ENCODE measurements around the gene ZNF544.

The ZNF544 gene

GRCh38 chr19:58183817-58184215 is 44.9 kb upstream of the ZNF544 start (continued):
- TF ChIP-seq ZNF692 (tag by site-specific recombination; IDR thresholded peaks at IDR 0.05) (no peak), ZSCAN23 (tag by site-specific recombination; IDR thresholded peaks at IDR 0.05) (no peak)

GRCh38 chr19:58196901-58197616 is 31.7 kb upstream of the ZNF544 start:
- Histone ChIP-seq H3K36me3 (ENCODE audit: control insufficient read depth in 2 of 2, insufficient read depth in 1 of 2, low read length in 2 of 2) (peaks cover 20 to 93% of the 10 kb centered on the region in 2 experiments; a peak in 2 of 3 replicates), H3K9me3 (ENCODE audit: control insufficient read depth, insufficient read depth, low read depth, low read length) (peaks cover 1% of the 10 kb centered on the region), H3K27ac (ENCODE audit: extremely low read depth, low read depth, low read length) (no peak overlapping the region), H3K4me1 (ENCODE audit: control insufficient read depth, insufficient read depth, low read length) (no peaks in the 10 kb centered on the region), H3K4me3 (ENCODE audit: low read depth, low read length) (no peak overlapping the region)
- TF ChIP-seq ZNF518A (tag by site-specific recombination; conservative IDR thresholded peaks at IDR 0.05; ENCODE audit: low read depth): peak; percentile 68
- 0 out of 2 replicates have a peak, but pooled peaks have one; percentile 35 for TF ChIP-seq ZNF184 (tag by site-specific recombination; IDR thresholded peaks at IDR 0.05)
- TF ChIP-seq SETDB1 (IDR thresholded peaks at IDR 0.05; ENCODE audit: insufficient read length, low read length): peak; percentile 100
- TF ChIP-seq TRIM28 (IDR thresholded peaks at IDR 0.05; ENCODE audit: borderline replicate concordance, low read length): peak; percentile 99
- 0 out of 2 replicates have a peak, but pooled peaks have one; percentile 36 for TF ChIP-seq ZNF558 (tag by site-specific recombination; IDR thresholded peaks at IDR 0.05)
- no peak for TF ChIP-seq ZNF394 (tag by site-specific recombination; IDR thresholded peaks at IDR 0.05; ENCODE audit: borderline replicate concordance)
- TF ChIP-seq ZNF274 (IDR thresholded peaks at IDR 0.05; ENCODE audit: low read length): peak; percentile 91
- TF ChIP-seq ZNF274 (tag by site-specific recombination; IDR thresholded peaks at IDR 0.05; ENCODE audit: borderline replicate concordance): peak; percentile 100
- TF ChIP-seq SCRT1 (tag by site-specific recombination; IDR thresholded peaks at IDR 0.05; ENCODE audit: borderline replicate concordance): no peak
- peak; percentile 91 for TF ChIP-seq ZNF626 (tag by site-specific recombination; IDR thresholded peaks at IDR 0.05)
- peak; percentile 92; the same call in 1 of the 2 replicates for TF ChIP-seq ZNF280D (tag by site-specific recombination; IDR thresholded peaks at IDR 0.05)
- ChIA-PET POLR2A (interaction anchor here (2.4 kb wide), 1 partner anchor 14 kb away, joined by 10 read pairs; the partner anchor contains the start of gene ZNF274), CTCF (interaction anchor here (0.7 to 1.1 kb wide), 4 partner anchors 9 to 64 kb away, joined by 3 to 5 read pairs (median 4); partner anchors contain the start of gene ZNF274)

All from HEK293 (cell line).